HG03039 (cell line): ENCODE results near the gene APBB2.

ENCODE experiments used
- ATAC-seq: cut with Tn5 transposase; IDR thresholded peaks from one replicate; pipeline ENCODE4 v1.9.1; 2021; ENCODE audit warnings: mild to moderate bottlenecking, moderate library complexity; ENCODE audit not compliant: unreplicated experiment

The APBB2 gene

GRCh38 chr4:40875507-40876150 is 338.7 kb downstream of the APBB2 start:
- ATAC-seq: no peak

- no peak for ATAC-seq
Measured at GRCh38 chr4:40874901-40875300, 339.4 kb downstream of the APBB2 start.

- ATAC-seq: no peak
Measured at GRCh38 chr4:40874331-40874730, 340.0 kb downstream of the APBB2 start.

GRCh38 chr4:40871695-40872250 is 342.6 kb downstream of the APBB2 start:
- ATAC-seq: no peak

DNA sequence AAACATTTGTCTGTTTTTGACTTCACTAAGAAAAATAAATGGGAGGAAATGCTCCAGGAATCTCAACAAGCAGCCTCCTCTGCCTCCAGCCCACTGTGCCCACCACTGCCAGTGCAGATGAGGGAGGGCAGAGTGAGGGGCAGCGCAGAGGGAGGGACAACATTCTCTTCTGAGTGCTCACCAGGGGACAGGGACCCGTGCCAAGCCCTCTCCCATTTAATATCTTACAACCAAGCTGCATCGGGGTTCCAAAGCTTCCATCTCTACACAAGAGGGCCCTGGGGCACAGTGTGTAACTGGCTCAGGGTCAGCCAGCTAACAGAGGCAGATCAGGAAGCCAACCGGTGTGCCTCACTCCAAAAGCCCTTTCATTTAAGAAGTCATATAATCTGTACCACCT is 344.2 kb downstream of the APBB2 start:
- no peak for ATAC-seq

DNA sequence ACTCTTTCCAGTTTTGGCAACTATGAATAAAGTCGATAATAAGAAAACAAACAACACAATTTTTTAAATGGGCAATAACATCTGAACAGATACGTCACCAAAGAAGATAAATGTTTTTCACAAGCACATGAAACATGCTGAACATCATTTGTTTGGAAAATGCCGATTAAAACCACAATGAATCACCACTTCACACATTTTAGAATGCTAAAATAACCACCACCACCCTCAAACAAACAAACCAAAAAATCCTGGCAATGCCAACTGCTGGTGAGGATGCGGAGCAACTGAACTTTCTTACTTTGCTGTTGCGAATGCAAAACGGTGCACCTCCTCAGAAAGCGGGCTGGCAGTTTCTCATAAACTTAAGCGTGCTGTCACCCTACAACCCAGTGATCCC is 348.6 kb downstream of the APBB2 start:
- ATAC-seq: no peak

DNA sequence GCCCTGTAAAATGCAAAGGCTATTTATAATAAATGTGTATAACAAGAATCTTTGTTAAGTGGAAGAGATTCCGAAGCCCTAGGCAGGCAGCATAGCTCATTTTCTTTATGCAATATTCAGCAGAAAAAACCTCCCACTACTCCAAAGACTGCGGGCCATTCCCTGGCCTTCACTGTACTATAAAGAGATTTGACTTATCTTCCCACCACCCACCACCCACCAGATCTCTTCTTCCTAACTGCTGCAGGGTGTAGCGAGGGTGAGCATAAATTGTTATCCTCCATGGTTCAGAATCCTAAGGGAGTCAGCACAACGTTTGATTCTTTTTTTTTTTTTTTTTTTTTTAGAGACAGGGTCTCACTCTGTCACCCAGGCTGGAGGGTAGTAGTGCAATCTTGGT is 349.8 kb downstream of the APBB2 start:
- ATAC-seq: no peak

- ATAC-seq: no peak
Measured at GRCh38 chr4:40858962-40859361, 355.4 kb downstream of the APBB2 start.

DNA sequence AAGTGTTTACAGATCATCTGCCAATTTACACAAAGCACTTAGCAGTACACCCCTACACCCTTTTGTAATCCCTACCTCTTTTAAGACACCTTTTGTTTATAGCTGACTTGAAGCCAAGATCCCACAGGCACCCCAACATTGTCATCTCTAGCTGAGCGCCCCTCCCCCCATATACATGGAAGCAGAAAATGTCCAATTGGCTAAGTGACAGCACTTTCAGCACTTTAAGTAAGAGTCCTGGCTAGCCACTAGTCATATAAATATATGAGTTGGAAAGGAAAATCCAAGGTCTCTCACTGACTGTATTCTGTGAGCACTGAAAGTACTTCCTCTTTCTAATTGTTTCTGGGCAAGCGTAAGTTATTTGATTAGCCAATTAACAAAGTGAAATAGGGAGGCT is 356.4 kb downstream of the APBB2 start:
- no peak for ATAC-seq

GRCh38 chr4:40856840-40857362 is 357.4 kb downstream of the APBB2 start:
- peak; percentile 94 for ATAC-seq

- no peak for ATAC-seq
Measured at GRCh38 chr4:40856277-40856839, 358.0 kb downstream of the APBB2 start.

GRCh38 chr4:40850496-40850895 is 363.8 kb downstream of the APBB2 start:
- no peak for ATAC-seq

- no peak for ATAC-seq
Measured at GRCh38 chr4:40848940-40849339, 365.4 kb downstream of the APBB2 start.

GRCh38 chr4:40848251-40848650 is 366.1 kb downstream of the APBB2 start:
- no peak for ATAC-seq

- no peak for ATAC-seq
Measured at GRCh38 chr4:40846532-40846931, 367.8 kb downstream of the APBB2 start.

DNA sequence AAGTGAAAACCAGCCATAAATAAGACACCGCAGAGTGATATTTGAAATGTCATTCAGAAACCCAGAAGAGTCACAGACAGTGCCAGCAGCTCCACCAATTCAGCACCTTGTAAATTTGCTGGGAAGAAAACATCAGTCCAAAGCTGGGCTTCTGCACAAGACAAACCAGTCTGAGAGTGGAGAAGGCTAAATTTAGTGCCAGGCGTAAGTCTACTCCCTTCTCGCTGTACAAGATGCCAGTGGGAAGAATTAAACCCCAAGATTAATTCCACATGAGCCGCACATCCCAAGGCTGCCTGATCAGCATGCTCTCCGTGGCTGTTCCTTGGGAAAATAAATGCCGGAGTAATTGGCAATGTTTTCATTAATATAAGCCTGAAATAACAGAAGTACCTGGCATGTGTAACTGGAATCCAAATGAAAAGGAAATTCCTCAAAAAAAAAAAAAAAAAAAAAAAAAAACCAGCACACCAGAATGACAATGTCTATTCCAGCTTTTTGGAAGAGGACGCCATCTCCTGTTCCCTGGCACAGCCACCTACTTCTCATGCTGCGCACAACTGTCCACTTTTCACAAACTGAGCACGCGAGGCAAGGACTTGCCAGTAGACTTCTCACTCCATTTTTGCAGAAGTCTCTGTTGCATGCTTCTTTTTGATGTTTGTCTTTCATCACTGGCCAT is 369.0 kb downstream of the APBB2 start:
- no peak for ATAC-seq

- no peak for ATAC-seq
Measured at GRCh38 chr4:40844261-40844660, 370.1 kb downstream of the APBB2 start.

DNA sequence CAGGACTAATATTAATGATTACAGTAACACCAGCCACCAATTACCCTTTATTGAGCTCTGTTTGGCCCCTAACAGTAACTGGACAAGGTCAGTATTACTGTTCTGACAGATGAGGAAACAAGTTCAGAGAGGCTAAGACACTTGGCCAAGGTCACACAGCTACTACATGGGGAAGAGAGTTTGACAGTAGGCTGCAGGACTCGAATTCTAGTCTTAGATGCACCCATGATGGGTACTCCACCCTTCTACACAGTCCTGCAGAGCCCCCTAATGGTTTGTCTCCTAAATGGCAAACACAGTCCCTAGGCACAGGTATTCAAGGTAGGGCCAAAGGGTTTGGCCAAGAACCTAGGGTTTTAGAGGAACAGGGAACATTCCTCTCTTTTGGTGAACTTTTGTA is 370.6 kb downstream of the APBB2 start:
- ATAC-seq: no peak

GRCh38 chr4:40842725-40843423 is 371.5 kb downstream of the APBB2 start:
- ATAC-seq: no peak

- ATAC-seq: no peak
Measured at GRCh38 chr4:40842318-40842717, 372.0 kb downstream of the APBB2 start.

GRCh38 chr4:40840985-40841571 is 373.3 kb downstream of the APBB2 start:
- peak; percentile 78 for ATAC-seq
